ENCODE measurements around the gene FAM20A. TPM values are rescaled to one million over a fixed set of nuclear protein-coding genes. Genes with fewer than 3 reads are reported as not detected.

FAM20A gene
- total and polyA plus RNA-seq, 2 experiments from 2014 or later, result 9.3 to 10.9 TPM

- H3K27me3 ChIP-seq (replicated peaks; ENCODE audit: insufficient read depth), result no peaks in the 10 kb centered on the region
- no peak for DNase-seq
These were observed 5.5 kb upstream of the FAM20A start for GRCh38 chr17:68606451-68607307.

DNA sequence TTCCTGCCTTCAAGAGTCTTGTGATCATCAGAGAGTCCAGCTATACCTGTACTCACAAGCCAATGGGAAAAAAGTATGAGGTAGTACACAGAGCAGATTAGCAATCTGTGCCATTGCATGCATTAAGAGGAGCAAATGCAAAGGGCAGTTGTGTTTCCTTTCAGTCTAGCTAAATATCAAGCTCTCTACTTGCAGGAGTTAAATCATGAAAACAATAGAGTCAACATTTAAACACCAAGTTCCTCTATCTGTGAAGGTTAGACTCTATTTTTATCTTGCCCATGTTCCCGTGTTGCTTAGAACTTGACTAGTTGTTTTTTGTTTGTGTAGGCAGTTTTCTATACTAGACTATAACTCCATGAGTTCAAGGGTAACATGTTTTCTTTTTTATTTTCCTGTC is 4.7 kb upstream of the FAM20A start:
- Histone ChIP-seq H4K20me1 (ENCODE audit: insufficient read depth) (no peaks in the 10 kb centered on the region), H3K4me3 (no peak overlapping the region), H3F3A (ENCODE audit: insufficient read depth) (peaks cover 13% of the 10 kb centered on the region; the same call in 1 of the 2 replicates), H2AFZ (no peak overlapping the region), H3K9me2 (ENCODE audit: insufficient read depth) (no peaks in the 10 kb centered on the region), H3K27me3 (replicated peaks; ENCODE audit: insufficient read depth) (no peaks in the 10 kb centered on the region), H3K79me2 (ENCODE audit: insufficient read depth) (no peaks in the 10 kb centered on the region), H3K27ac (no peak overlapping the region), H3K36me3 (ENCODE audit: low read depth) (0 out of 2 replicates have a peak, but pooled peaks cover 4% of the 10 kb centered on the region), H3K9ac (no peak overlapping the region), H3K4me2 (ENCODE audit: unreplicated experiment) (no peak overlapping the region), H3K9me3 (ENCODE audit: low read depth) (peaks cover 9% of the 10 kb centered on the region), H3K4me1 (ENCODE audit: insufficient read depth) (peaks cover 7% of the 10 kb centered on the region; the same call in 1 of the 2 replicates)
- 67 to 76% methylated on average over 1 of the region's 1 CpG for WGBS, 2 experiments (ENCODE audit: low coverage in 1 of 2, low lambda C conversion rate in 2 of 2, missing lambda C conversion rate in 2 of 2)
- DNase-seq, result no peak
- TF ChIP-seq EZH2 (IDR thresholded peaks at IDR 0.05; ENCODE audit: insufficient read depth, poor library complexity, severe bottlenecking) (no peak), EZH2phosphoT487 (IDR thresholded peaks at IDR 0.05; ENCODE audit: insufficient read depth, low read depth) (no peak)
- in situ Hi-C loops (cut with MboI), result no loop called here

More at GRCh38 chr17:68606451-68607307, 5.5 kb upstream of the FAM20A start:
- peaks cover 5% of the 10 kb centered on the region; the same call in 1 of the 2 replicates for H3K4me1 ChIP-seq (ENCODE audit: insufficient read depth)
- H2AFZ ChIP-seq, result no peak overlapping the region
- H3K9me2 ChIP-seq (ENCODE audit: insufficient read depth), result no peaks in the 10 kb centered on the region
- H3K9me3 ChIP-seq (ENCODE audit: low read depth), result peaks cover 9% of the 10 kb centered on the region
- H3K27ac ChIP-seq, result no peak overlapping the region
- no peaks in the 10 kb centered on the region for H3K79me2 ChIP-seq (ENCODE audit: insufficient read depth)
- H3K4me2 ChIP-seq (ENCODE audit: unreplicated experiment), result no peak overlapping the region
- H3F3A ChIP-seq (ENCODE audit: insufficient read depth), result peaks cover 13% of the 10 kb centered on the region; the same call in 1 of the 2 replicates
- H3K4me3 ChIP-seq, result no peak overlapping the region
- H3K9ac ChIP-seq, result no peak overlapping the region
- TF ChIP-seq EZH2phosphoT487 (IDR thresholded peaks at IDR 0.05; ENCODE audit: insufficient read depth, low read depth) (no peak), EZH2 (IDR thresholded peaks at IDR 0.05; ENCODE audit: insufficient read depth, poor library complexity, severe bottlenecking) (no peak)
- 0 out of 2 replicates have a peak, but pooled peaks cover 4% of the 10 kb centered on the region for H3K36me3 ChIP-seq (ENCODE audit: low read depth)
- H4K20me1 ChIP-seq (ENCODE audit: insufficient read depth), result no peaks in the 10 kb centered on the region
- in situ Hi-C loops (cut with MboI), result no loop called here
- WGBS, 2 experiments (ENCODE audit: low coverage in 1 of 2, low lambda C conversion rate in 2 of 2, missing lambda C conversion rate in 2 of 2), result 70 to 80% methylated on average over 2 of the region's 2 CpGs

GRCh38 chr17:68603656-68604055 is 2.5 kb upstream of the FAM20A start:
- Histone ChIP-seq H3K36me3 (ENCODE audit: low read depth) (0 out of 2 replicates have a peak, but pooled peaks cover 2% of the 10 kb centered on the region), H3K9me3 (ENCODE audit: low read depth) (peaks cover 2% of the 10 kb centered on the region), H3K4me2 (ENCODE audit: unreplicated experiment) (no peak overlapping the region), H3F3A (ENCODE audit: insufficient read depth) (peaks cover 23% of the 10 kb centered on the region), H3K4me3 (no peak overlapping the region), H3K9ac (no peak overlapping the region), H3K79me2 (ENCODE audit: insufficient read depth) (no peaks in the 10 kb centered on the region), H2AFZ (no peak overlapping the region), H4K20me1 (ENCODE audit: insufficient read depth) (no peaks in the 10 kb centered on the region), H3K27me3 (replicated peaks; ENCODE audit: insufficient read depth) (no peaks in the 10 kb centered on the region), H3K27ac (no peak overlapping the region), H3K9me2 (ENCODE audit: insufficient read depth) (no peaks in the 10 kb centered on the region), H3K4me1 (ENCODE audit: insufficient read depth) (peaks cover 17% of the 10 kb centered on the region)
- TF ChIP-seq EZH2phosphoT487 (IDR thresholded peaks at IDR 0.05; ENCODE audit: insufficient read depth, low read depth) (no peak), EZH2 (IDR thresholded peaks at IDR 0.05; ENCODE audit: insufficient read depth, poor library complexity, severe bottlenecking) (no peak)
- DNase-seq, result no peak
- in situ Hi-C loops (cut with MboI), result no loop called here
- WGBS, 2 experiments (ENCODE audit: low coverage in 1 of 2, low lambda C conversion rate in 2 of 2, missing lambda C conversion rate in 2 of 2), result 86 to 95% methylated on average over 3 of the region's 3 CpGs

DNA sequence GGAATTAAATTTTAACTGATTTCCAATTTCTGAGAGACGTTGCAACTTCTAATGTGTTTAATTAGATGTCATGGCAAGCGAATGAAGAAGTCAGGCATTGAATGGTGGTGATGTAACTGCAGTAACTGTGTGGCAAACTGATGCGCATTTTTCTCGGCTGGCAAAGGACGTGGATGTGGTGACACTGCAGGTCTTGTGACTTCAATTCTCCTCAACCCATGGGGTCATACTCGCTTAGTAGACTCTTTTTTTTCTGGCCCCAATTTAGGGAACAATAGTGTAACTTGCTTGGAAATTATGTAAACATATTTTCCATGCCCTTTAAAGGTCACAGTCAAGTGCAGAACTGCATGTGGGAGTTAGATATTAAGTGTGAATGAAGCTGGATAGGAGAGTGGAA is 1.9 kb upstream of the FAM20A start:
- H3K79me2 ChIP-seq (ENCODE audit: insufficient read depth), result no peaks in the 10 kb centered on the region
- no peak overlapping the region for H2AFZ ChIP-seq
- TF ChIP-seq EZH2 (IDR thresholded peaks at IDR 0.05; ENCODE audit: insufficient read depth, poor library complexity, severe bottlenecking) (no peak), EZH2phosphoT487 (IDR thresholded peaks at IDR 0.05; ENCODE audit: insufficient read depth, low read depth) (no peak)
- H3K4me2 ChIP-seq (ENCODE audit: unreplicated experiment), result no peak overlapping the region
- H3K4me1 ChIP-seq (ENCODE audit: insufficient read depth), result peaks cover 24% of the 10 kb centered on the region
- no peaks in the 10 kb centered on the region for H4K20me1 ChIP-seq (ENCODE audit: insufficient read depth)
- H3K9ac ChIP-seq, result no peak overlapping the region
- no peak for DNase-seq
- peaks cover 29% of the 10 kb centered on the region for H3F3A ChIP-seq (ENCODE audit: insufficient read depth)
- no peaks in the 10 kb centered on the region for H3K9me2 ChIP-seq (ENCODE audit: insufficient read depth)
- no peak overlapping the region for H3K4me3 ChIP-seq
- H3K27ac ChIP-seq, result no peak overlapping the region
- WGBS, 2 experiments (ENCODE audit: low coverage in 1 of 2, low lambda C conversion rate in 2 of 2, missing lambda C conversion rate in 2 of 2), result 56 to 58% methylated on average over 6 of the region's 6 CpGs
- no peaks in the 10 kb centered on the region for H3K36me3 ChIP-seq (ENCODE audit: low read depth)
- no peaks in the 10 kb centered on the region for H3K27me3 ChIP-seq (replicated peaks; ENCODE audit: insufficient read depth)
- H3K9me3 ChIP-seq (ENCODE audit: low read depth), result no peaks in the 10 kb centered on the region
- in situ Hi-C loops (cut with MboI), result no loop called here

All from GM23248 (cell line).